Gastroesophageal sphincter (tissue), 4 donors: ENCODE results near the gene TAB2. TPM values are rescaled to one million over a fixed set of nuclear protein-coding genes. Genes with fewer than 3 reads are reported as not detected.
A peak's percentile ranks its signal among the peaks of the same experiment; 100 is the strongest.

ENCODE experiments used
- ATAC-seq: fragments of 150-250 bp; one replicate; pipeline ENCODE4 v1.9.1; 2016; ENCODE audit warnings: mild to moderate bottlenecking, moderate library complexity
- H3K27ac ChIP-seq, 4 donors: fragments of 200-600 bp; sonication (generic) in 3 of 4; 1 replicate in 3 of 4; 2 replicates in 1 of 4; pipeline ENCODE4 v1.5.1; 2016 to 2019
- H3K27me3 ChIP-seq: fragments of 200-600 bp; sonication (generic); one replicate; pipeline ENCODE4 v1.5.1; 2019
- H3K36me3 ChIP-seq, 2 donors: fragments of 200-600 bp; sonication (generic); one replicate each; pipeline ENCODE4 v1.5.1; 2019; ENCODE audit warnings: control low read depth in 1 of 2
- H3K4me1 ChIP-seq, 3 donors: fragments of 200-600 bp; sonication (generic); 1 replicate in 2 of 3; 2 replicates in 1 of 3; pipeline ENCODE4 v1.5.1; 2016 to 2019; ENCODE audit warnings: control low read depth in 2 of 3
- H3K4me3 ChIP-seq, 2 donors: fragments of 200-600 bp; sonication (generic); one replicate each; pipeline ENCODE4 v1.5.1; 2019; ENCODE audit warnings: mild to moderate bottlenecking in 1 of 2, moderate library complexity in 1 of 2
- H3K9me3 ChIP-seq, 3 donors: fragments of 200-600 bp; sonication (generic); one replicate each; pipeline ENCODE4 v1.5.1; 2017 to 2019; ENCODE audit warnings: control low read depth in 2 of 3
- EP300 ChIP-seq: sonication (generic); formaldehyde crosslinking; IDR thresholded peaks from one replicate; pipeline ENCODE4 v1.6.1; 2017; ENCODE audit warnings: antibody characterized with exemption, mild to moderate bottlenecking
- POLR2A ChIP-seq, 2 donors: fragments of 450-650 bp; IDR thresholded peaks; one replicate each; pipeline ENCODE4 v1.6.1; 2017; ENCODE audit warnings: antibody characterized with exemption in 2 of 2, mild to moderate bottlenecking in 2 of 2, moderate library complexity in 1 of 2
- POLR2AphosphoS5 ChIP-seq: sonication (generic); formaldehyde crosslinking; IDR thresholded peaks from one replicate; pipeline ENCODE4 v1.6.1; 2017; ENCODE audit warnings: antibody characterized with exemption
- WGBS, 2 donors: methylation state at CpG; one replicate each; pipeline ENCODE4 v1.1.5; 2018; ENCODE audit warnings: low coverage in 1 of 2; 5-methylcytosine and 5-hydroxymethylcytosine counted together
- total RNA-seq, 4 donors: library from RNA; depleted of rRNA; stranded (reverse); fragments of >200 nt; gene quantifications; one replicate each; pipeline ENCODE4 v1.1.0, GENCODE V29; 2016
- TF ChIP-seq, protein P1 (sequence below), 4 experiments: fragments of 200-600 bp in 2 of 4; fragments of 450-650 bp in 2 of 4; sonication (generic) in 1 of 4; IDR thresholded peaks; one replicate each; pipeline ENCODE4 v1.5.1; 2017 to 2019; ENCODE audit warnings: antibody characterized with exemption in 4 of 4, mild to moderate bottlenecking in 2 of 4, moderate library complexity in 2 of 4

TAB2 gene
- total RNA-seq, 4 donors from 2014 or later: 69.5 to 111 (median 97.0) TPM

DNA sequence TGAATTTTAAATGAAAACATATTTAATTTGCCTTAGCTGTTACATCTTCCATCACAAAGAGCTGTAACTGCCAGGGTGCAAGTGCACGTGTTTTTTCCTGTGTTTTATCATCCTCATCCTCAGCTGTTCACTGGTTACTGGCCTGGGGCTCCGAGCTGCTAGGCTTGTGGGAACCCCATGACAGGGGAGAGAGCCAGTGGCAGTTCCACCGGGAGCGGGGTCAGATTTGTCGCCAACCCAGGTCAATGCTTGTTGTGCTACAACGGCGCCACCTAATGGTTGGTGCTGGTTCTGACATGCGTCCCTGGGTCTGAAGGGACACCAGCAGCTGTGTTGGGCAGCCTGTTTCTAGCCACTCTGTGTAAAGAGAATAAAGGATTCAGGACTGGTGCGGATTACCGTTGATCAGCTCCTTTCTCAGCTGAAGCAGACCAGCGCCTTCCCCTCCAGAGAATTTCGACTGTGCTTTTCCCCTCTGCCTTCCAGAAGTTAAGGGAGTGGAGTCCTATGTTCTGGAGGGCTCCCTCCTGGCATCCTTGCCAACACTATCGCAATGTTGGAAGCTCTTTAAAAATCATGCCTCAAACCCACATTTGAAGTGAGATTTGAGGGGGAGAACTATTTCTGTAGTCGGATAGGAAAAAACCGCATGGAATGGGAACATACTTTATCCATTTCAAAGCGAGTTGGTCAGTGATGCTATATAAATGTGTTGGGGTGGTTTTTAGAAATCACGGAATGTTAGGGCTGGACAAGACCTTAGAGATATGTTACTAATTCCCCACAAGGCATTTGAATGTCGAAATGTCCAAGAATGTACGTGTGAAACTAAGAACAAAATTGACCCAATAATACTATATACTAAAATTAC is 114.6 kb downstream of the TAB2 start:
- 28 to 62% methylated on average over 8 to 18 of the region's 19 CpGs for WGBS, 2 donors
- H3K9me3 ChIP-seq: no peaks in the 10 kb centered on the region
- H3K27me3 ChIP-seq: no peaks in the 10 kb centered on the region
- no peaks in the 10 kb centered on the region for H3K36me3 ChIP-seq
- TF ChIP-seq EP300 (no peak), POLR2A (IDR thresholded peaks at IDR 0.05) (no peak), POLR2AphosphoS5 (no peak)
- TF ChIP-seq, protein P1, sequence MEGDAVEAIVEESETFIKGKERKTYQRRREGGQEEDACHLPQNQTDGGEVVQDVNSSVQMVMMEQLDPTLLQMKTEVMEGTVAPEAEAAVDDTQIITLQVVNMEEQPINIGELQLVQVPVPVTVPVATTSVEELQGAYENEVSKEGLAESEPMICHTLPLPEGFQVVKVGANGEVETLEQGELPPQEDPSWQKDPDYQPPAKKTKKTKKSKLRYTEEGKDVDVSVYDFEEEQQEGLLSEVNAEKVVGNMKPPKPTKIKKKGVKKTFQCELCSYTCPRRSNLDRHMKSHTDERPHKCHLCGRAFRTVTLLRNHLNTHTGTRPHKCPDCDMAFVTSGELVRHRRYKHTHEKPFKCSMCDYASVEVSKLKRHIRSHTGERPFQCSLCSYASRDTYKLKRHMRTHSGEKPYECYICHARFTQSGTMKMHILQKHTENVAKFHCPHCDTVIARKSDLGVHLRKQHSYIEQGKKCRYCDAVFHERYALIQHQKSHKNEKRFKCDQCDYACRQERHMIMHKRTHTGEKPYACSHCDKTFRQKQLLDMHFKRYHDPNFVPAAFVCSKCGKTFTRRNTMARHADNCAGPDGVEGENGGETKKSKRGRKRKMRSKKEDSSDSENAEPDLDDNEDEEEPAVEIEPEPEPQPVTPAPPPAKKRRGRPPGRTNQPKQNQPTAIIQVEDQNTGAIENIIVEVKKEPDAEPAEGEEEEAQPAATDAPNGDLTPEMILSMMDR (IDR thresholded peaks at IDR 0.05): peak; percentile 87 to 97 (median 94)
- ATAC-seq: peak; percentile 84
- no peak overlapping the region for H3K4me3 ChIP-seq
- H3K4me1 ChIP-seq: peaks cover 0 to 14% (median 0%) of the 10 kb centered on the region in 3 donors
- H3K27ac ChIP-seq: no peak overlapping the region

DNA sequence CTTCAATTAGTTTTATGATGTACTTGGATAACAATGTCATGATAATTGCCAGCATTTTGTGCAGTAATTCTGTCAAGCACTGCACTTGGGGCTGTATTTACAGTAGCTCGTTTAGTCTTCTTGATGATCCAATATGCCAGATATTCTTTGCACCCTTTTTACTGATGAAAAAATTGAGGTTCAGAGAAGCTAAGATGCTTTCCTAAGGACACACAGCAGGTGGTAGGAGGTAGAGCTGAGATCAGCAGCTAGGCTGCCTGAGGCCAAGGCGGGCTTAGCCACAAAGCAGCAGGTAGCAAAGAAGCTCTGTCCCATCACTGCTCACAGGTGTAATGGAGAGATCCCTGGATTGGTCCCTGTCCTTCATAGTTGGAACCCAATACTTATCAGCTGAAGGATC is 115.9 kb downstream of the TAB2 start:
- peaks cover 0 to 14% (median 0%) of the 10 kb centered on the region in 3 donors for H3K4me1 ChIP-seq
- no peaks in the 10 kb centered on the region for H3K27me3 ChIP-seq
- ATAC-seq: no peak
- H3K9me3 ChIP-seq: no peaks in the 10 kb centered on the region
- no peaks in the 10 kb centered on the region for H3K36me3 ChIP-seq
- no peak overlapping the region for H3K4me3 ChIP-seq
- H3K27ac ChIP-seq: no peak overlapping the region
- TF ChIP-seq POLR2AphosphoS5: no peak
- TF ChIP-seq, protein P1 (IDR thresholded peaks at IDR 0.05): no peak
- no peak for TF ChIP-seq EP300
- no peak for TF ChIP-seq POLR2A (IDR thresholded peaks at IDR 0.05)
- 62 to 75% methylated on average over 1 of the region's 2 CpGs for WGBS, 2 donors

DNA sequence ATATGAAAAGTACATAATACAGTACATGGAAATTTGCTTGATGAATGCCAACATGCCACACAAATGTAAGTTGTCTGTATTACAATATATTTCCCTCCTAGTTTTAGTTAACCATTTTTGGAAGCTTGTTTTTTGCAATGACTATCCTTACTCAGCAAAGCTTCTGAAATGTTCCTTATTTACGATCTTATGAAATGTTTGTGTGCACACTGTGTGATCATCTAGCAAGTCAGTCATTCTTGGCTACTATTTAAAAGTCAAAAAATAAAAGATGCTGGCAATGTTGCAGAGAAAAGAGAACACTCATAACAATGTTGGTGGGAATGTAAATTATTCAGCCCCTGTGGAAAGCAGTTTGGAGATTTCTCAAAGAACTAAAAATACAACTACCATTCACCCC is 116.4 kb downstream of the TAB2 start:
- H3K27me3 ChIP-seq: no peaks in the 10 kb centered on the region
- 19 to 67% methylated on average over 1 of the region's 1 CpG for WGBS, 2 donors
- no peak overlapping the region for H3K27ac ChIP-seq
- H3K4me1 ChIP-seq: peaks cover 0 to 14% (median 0%) of the 10 kb centered on the region in 3 donors
- no peak overlapping the region for H3K4me3 ChIP-seq
- no peaks in the 10 kb centered on the region for H3K36me3 ChIP-seq
- peak; percentile 24 for TF ChIP-seq POLR2AphosphoS5
- no peak for TF ChIP-seq EP300
- TF ChIP-seq POLR2A (IDR thresholded peaks at IDR 0.05): no peak
- ATAC-seq: peak; percentile 38
- H3K9me3 ChIP-seq: no peaks in the 10 kb centered on the region

DNA sequence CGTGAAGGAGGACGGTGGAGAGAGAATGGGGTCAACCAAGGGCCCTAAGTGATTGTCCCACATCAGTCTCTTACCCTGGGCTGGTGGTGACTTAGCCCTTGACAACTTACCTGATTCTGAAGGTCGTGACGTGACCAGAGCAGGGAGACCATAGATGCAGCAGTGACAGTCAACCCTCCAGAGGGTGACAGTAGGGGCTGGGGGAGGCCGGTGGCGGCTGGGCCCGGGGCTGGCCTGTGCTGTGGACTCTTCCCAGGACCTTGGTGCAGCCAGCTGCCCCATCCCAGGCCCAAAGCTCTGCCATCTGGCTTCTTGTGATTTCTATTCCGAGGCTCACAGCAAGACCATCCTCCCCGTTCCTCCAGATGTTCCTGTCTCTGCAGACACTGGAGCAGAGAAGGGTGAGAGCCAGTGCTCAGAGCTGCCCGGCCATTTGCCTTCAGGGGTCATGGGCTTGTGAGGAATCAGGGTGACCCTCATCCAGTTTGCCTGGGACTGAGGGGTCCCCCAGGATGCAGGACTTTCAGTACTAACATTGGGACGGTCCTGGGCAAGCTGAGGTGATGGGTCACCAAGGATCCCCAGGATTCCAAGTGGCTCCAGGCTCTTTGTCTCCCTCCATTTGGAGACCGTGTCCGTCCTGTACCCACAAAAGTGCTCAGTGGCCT is 118.5 kb downstream of the TAB2 start:
- Histone ChIP-seq H3K4me1 (peaks cover 0 to 14% (median 0%) of the 10 kb centered on the region in 3 donors), H3K27ac (no peak overlapping the region), H3K27me3 (no peaks in the 10 kb centered on the region), H3K4me3 (no peak overlapping the region), H3K36me3 (no peaks in the 10 kb centered on the region), H3K9me3 (no peaks in the 10 kb centered on the region)
- TF ChIP-seq, protein P1 (IDR thresholded peaks at IDR 0.05): no peak
- TF ChIP-seq EP300 (no peak), POLR2A (IDR thresholded peaks at IDR 0.05) (no peak)
- ATAC-seq: peak; percentile 25
- WGBS, 2 donors: 80% methylated on average over 1 of the region's 13 CpGs; no CpG with 5 or more reads in 1 of the 2 donors

DNA sequence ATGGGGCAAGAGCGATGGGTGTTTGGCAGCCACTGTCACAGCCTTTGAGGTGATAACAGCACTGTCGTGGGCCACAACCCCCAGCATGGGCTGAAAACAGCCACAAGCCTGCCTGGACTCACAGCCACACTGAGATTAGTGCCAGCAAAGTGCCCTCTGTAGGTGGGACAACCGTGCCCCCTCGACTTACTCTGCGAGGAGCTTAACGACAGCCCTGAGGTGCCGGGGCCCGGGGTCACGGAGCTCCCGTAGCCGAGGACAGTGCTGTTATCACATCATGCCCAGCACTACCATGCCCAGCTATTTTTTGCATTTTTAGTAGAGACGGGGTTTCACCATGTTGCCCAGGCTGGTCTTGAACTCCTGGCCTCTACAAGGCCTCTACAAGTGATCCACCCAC is 119.1 kb downstream of the TAB2 start:
- H3K36me3 ChIP-seq: no peaks in the 10 kb centered on the region
- H3K4me1 ChIP-seq: peaks cover 0 to 14% (median 0%) of the 10 kb centered on the region in 3 donors
- H3K27ac ChIP-seq: no peak overlapping the region
- no peaks in the 10 kb centered on the region for H3K27me3 ChIP-seq
- TF ChIP-seq, protein P1 (IDR thresholded peaks at IDR 0.05): no peak
- TF ChIP-seq POLR2A (IDR thresholded peaks at IDR 0.05) (no peak), POLR2AphosphoS5 (no peak), EP300 (no peak)
- H3K9me3 ChIP-seq: no peaks in the 10 kb centered on the region
- H3K4me3 ChIP-seq: no peak overlapping the region
- no peak for ATAC-seq
- 90% methylated on average over 1 of the region's 12 CpGs; no CpG with 5 or more reads in 1 of the 2 donors for WGBS, 2 donors
